Heart right ventricle (tissue), 16 donors: ENCODE measurements around the gene ZC3H8. TPM values are rescaled to one million over a fixed set of nuclear protein-coding genes. Genes with fewer than 3 reads are reported as not detected.
A peak's percentile ranks its signal among the peaks of the same experiment; 100 is the strongest.
"Not testable (repeated sequence)": the region's sequence is repeated elsewhere in the genome, so short reads cannot be mapped to it uniquely, and the experiment has no call there.

Experiments used
- ATAC-seq, 8 donors: fragments of 200-7000 bp; cut with Tn5 transposase; one replicate each; pipeline ENCODE4 v1.9.1; 2020; ENCODE audit warnings: mild to moderate bottlenecking in 8 of 8, moderate library complexity in 8 of 8, moderate number of reproducible peaks in 1 of 8
- DNase-seq, 2 donors: peaks; one replicate each; pipeline ENCODE4 v3.0.0-alpha.2; 2020
- H3K27ac ChIP-seq, 10 donors: fragments of 200-600 bp; sonication (generic) in 2 of 10; one replicate each; pipeline versions ENCODE4 v1.5.0 to v1.8.0; 2020 to 2022; ENCODE audit warnings: mild to moderate bottlenecking in 3 of 10
- H3K27me3 ChIP-seq, 7 donors: fragments of 200-600 bp; one replicate each; pipeline ENCODE4 v1.8.0; 2021 to 2022; ENCODE audit warnings: mild to moderate bottlenecking in 2 of 7
- H3K36me3 ChIP-seq, 9 donors: fragments of 200-600 bp; sonication (generic) in 1 of 9; one replicate each; pipeline versions ENCODE4 v1.5.0 to v1.8.0; 2020 to 2022; ENCODE audit warnings: mild to moderate bottlenecking in 2 of 9
- H3K4me1 ChIP-seq, 9 donors: fragments of 200-600 bp; sonication (generic) in 1 of 9; one replicate each; pipeline versions ENCODE4 v1.5.0 to v1.8.0; 2020 to 2022; ENCODE audit warnings: mild to moderate bottlenecking in 4 of 9
- H3K4me3 ChIP-seq, 10 donors: fragments of 200-600 bp; sonication (generic) in 2 of 10; one replicate each; pipeline versions ENCODE4 v1.5.0 to v1.8.0; 2020 to 2022; ENCODE audit warnings: mild to moderate bottlenecking in 7 of 10, moderate library complexity in 2 of 10
- H3K9me3 ChIP-seq, 11 donors: fragments of 200-600 bp in 10 of 11; sonication (generic) in 2 of 11; one replicate each; pipeline versions ENCODE4 v1.5.0 to v1.8.0; 2013 to 2022; ENCODE audit warnings: mild to moderate bottlenecking in 2 of 11, control low read depth in 1 of 11, moderate library complexity in 1 of 11
- WGBS, 2 donors: extraction: QIAGEN DNeasy Blood & Tissue Kit; methylation state at CpG; one replicate each; pipeline ENCODE4 v1.1.7; 2013; ENCODE audit warnings: inconsistent platforms in 1 of 2; 5-methylcytosine and 5-hydroxymethylcytosine counted together
- intact Hi-C, 10 donors: fragments of 100-400 bp; cut with DNase I; formaldehyde crosslinking; loops; one replicate each; pipeline versions ENCODE4 v1.11.1 to v1.14.2; 2022
- polyA plus RNA-seq, 2 donors: library from polyadenylated mRNA; stranded (reverse); fragments of 200-250 nt; gene quantifications; one replicate each; pipeline ENCODE4 v1.2.3, GENCODE V29; 2013
- total RNA-seq, 10 donors: library from RNA; stranded (reverse); fragmentation: NEBNext Ultra II Directional in 3 of 10; extraction: Animal tissue kit (Norgen Biotek cat#: 25700) in 3 of 10; gene quantifications; one replicate each; pipeline versions ENCODE4 v1.2.1 to v1.2.4, GENCODE V29; 2021 to 2023
- TF ChIP-seq, protein P1 (sequence below), 9 donors: fragments of 200-600 bp; sonication (generic) in 2 of 9; IDR thresholded peaks; one replicate each; pipeline versions ENCODE4 v1.5.0 to v1.8.0; 2021 to 2022; ENCODE audit warnings: antibody characterized with exemption in 9 of 9, mild to moderate bottlenecking in 5 of 9, moderate library complexity in 1 of 9
- donor health status: Arrhythmogenic right ventricular cardiomyopathy.
- donor health status: ischemic (EF 13 %, LVEDD 7.1; RV severe dilation, severe dysfunction).
- donor health status: healthy with polysubstance abuse.
- donor health status: DM: no; HTN: yes; CAD: no.
- donor health status: DM: no; HTN: no; CAD: no.
- donor health status: ischemic (EF 25% LVEDD 6.9; RV normal size, moderate dysfunction).
- donor health status: ischemic (EF 25% LVEDD 5.7; RV mildly dilated, moderate dysfunction).
- donor health status: healthy.
- donor health status: DM: yes; HTN: yes; CAD: no.
- donor health status: Ischemic cardiomyopathy.
- donor health status: ischemic (EF 35%, LVEDD 5.7; RV mildly dilated, moderate dysfunction).
- donor health status: nonischemic (EF 11% LVEDD 7.7; RV severe dilation, severe dysfunction).
- donor health status: DM: yes; HTN: yes; CAD: no.
- donor health status: PGD.
- donor health status: ischemic (EF 29% LVEDD 5.4; RV normal size, mild dysfunction).
- donor health status: nonischemic (EF 23%, LVEDD 6.1; RV moderate dilation, normal function).

ZC3H8 gene
- total and polyA plus RNA-seq, 12 donors = 4.2 to 13.3 (median 9.8) TPM

- Histone ChIP-seq H3K27ac (no peak overlapping the region), H3K9me3 (peaks cover 0 to 15% (median 0%) of the 10 kb centered on the region in 11 donors), H3K4me1 (peaks cover 0 to 12% (median 0%) of the 10 kb centered on the region in 9 donors), H3K27me3 (no peaks in the 10 kb centered on the region), H3K4me3 (no peak overlapping the region), H3K36me3 (peaks cover 0 to 48% (median 2%) of the 10 kb centered on the region in 9 donors)
- DNase-seq = no peak
- TF ChIP-seq, protein P1, sequence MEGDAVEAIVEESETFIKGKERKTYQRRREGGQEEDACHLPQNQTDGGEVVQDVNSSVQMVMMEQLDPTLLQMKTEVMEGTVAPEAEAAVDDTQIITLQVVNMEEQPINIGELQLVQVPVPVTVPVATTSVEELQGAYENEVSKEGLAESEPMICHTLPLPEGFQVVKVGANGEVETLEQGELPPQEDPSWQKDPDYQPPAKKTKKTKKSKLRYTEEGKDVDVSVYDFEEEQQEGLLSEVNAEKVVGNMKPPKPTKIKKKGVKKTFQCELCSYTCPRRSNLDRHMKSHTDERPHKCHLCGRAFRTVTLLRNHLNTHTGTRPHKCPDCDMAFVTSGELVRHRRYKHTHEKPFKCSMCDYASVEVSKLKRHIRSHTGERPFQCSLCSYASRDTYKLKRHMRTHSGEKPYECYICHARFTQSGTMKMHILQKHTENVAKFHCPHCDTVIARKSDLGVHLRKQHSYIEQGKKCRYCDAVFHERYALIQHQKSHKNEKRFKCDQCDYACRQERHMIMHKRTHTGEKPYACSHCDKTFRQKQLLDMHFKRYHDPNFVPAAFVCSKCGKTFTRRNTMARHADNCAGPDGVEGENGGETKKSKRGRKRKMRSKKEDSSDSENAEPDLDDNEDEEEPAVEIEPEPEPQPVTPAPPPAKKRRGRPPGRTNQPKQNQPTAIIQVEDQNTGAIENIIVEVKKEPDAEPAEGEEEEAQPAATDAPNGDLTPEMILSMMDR (IDR thresholded peaks at IDR 0.05) = no peak
- WGBS, 2 donors = 98 to 99% methylated on average over 3 of the region's 3 CpGs
- ATAC-seq = no peak
- intact Hi-C loops = no loop called here
Measured at GRCh38 chr2:112220186-112220585, 34.7 kb downstream of the ZC3H8 start.

GRCh38 chr2:112217854-112218253 is 37.0 kb downstream of the ZC3H8 start:
- Histone ChIP-seq H3K36me3 (peaks cover 0 to 50% (median 2%) of the 10 kb centered on the region in 9 donors), H3K27me3 (no peaks in the 10 kb centered on the region), H3K27ac (no peak overlapping the region), H3K4me3 (no peak overlapping the region), H3K4me1 (peaks cover 0 to 12% (median 0%) of the 10 kb centered on the region in 9 donors), H3K9me3 (peaks cover 0 to 15% (median 0%) of the 10 kb centered on the region in 11 donors)
- ATAC-seq (peak in 4 of 8 donors; percentile 64 to 92 (median 66)), DNase-seq (no peak)
- TF ChIP-seq, protein P1 (IDR thresholded peaks at IDR 0.05) = no peak
- intact Hi-C loops = no loop called here

- TF ChIP-seq, protein P1 (IDR thresholded peaks at IDR 0.05) = no peak
- ATAC-seq (no peak), DNase-seq (no peak)
- Histone ChIP-seq H3K27me3 (no peaks in the 10 kb centered on the region), H3K4me1 (peaks cover 0 to 12% (median 0%) of the 10 kb centered on the region in 9 donors), H3K9me3 (peaks cover 0 to 14% (median 0%) of the 10 kb centered on the region in 11 donors), H3K4me3 (no peak overlapping the region), H3K36me3 (peaks cover 0 to 43% (median 0%) of the 10 kb centered on the region in 9 donors), H3K27ac (no peak overlapping the region)
- intact Hi-C loops = no loop called here
- 85 to 86% methylated on average over 3 of the region's 3 CpGs for WGBS, 2 donors
Measured at GRCh38 chr2:112216167-112216566, 38.7 kb downstream of the ZC3H8 start.

DNA sequence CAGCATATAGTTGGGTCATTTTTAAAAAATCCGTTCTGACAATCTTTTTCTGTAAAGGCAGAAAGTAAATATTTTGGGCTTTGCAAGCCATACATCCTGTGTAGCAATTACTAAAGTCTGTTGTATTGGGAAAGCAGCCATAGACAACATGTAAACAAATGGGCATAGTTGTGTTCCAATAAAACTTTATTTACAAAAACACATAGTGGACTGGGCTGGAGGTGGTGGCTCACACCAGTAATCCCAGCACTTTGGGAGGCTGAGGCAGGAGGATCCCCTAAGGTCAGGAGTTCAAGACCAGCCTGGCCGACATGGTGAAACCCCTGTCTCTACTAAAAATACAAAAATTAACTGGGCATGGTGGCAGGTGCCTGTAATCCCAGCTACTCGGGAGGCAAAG is 46.9 kb downstream of the ZC3H8 start:
- 94 to 97% methylated on average over 3 of the region's 3 CpGs for WGBS, 2 donors
- intact Hi-C loops, H3K4me1 ChIP-seq, H3K4me3 ChIP-seq, DNase-seq, H3K27ac ChIP-seq, H3K27me3 ChIP-seq, ATAC-seq: not testable (repeated sequence)
- peaks cover 0 to 26% (median 13%) of the 10 kb centered on the region in 11 donors for H3K9me3 ChIP-seq
- H3K36me3 ChIP-seq = peaks cover 0 to 15% (median 0%) of the 10 kb centered on the region in 9 donors

GRCh38 chr2:112204411-112204810 is 50.4 kb downstream of the ZC3H8 start:
- TF ChIP-seq, protein P1 (IDR thresholded peaks at IDR 0.05) = no peak
- no peak overlapping the region for H3K27ac ChIP-seq
- peaks cover 0 to 27% (median 13%) of the 10 kb centered on the region in 11 donors for H3K9me3 ChIP-seq
- no peak for DNase-seq
- no peak overlapping the region for H3K4me3 ChIP-seq
- intact Hi-C loops = no loop called here
- no peaks in the 10 kb centered on the region for H3K4me1 ChIP-seq
- H3K36me3 ChIP-seq = no peaks in the 10 kb centered on the region
- WGBS, 2 donors = 91 to 97% methylated on average over 2 of the region's 2 CpGs
- no peak for ATAC-seq
- no peaks in the 10 kb centered on the region for H3K27me3 ChIP-seq
